GM19238 (cell line): ENCODE data around the gene IGLL1.
"Not testable (repeated sequence)": the region's sequence is repeated elsewhere in the genome, so short reads cannot be mapped to it uniquely, and the experiment has no call there.

Experiments used
- DNase-seq: peaks from one replicate; pipeline ENCODE4 v3.0.0; 2011; ENCODE audit warnings: low spot score; ENCODE audit not compliant: insufficient read length

IGLL1 gene

GRCh38 chr22:23579870-23580575 is at the start of gene IGLL1:
Gene IGLL1, minus strand, starts transcription at chr22:23580290. Its CDS starts 100 bp downstream, at chr22:23580190.
- no peak for DNase-seq

DNA sequence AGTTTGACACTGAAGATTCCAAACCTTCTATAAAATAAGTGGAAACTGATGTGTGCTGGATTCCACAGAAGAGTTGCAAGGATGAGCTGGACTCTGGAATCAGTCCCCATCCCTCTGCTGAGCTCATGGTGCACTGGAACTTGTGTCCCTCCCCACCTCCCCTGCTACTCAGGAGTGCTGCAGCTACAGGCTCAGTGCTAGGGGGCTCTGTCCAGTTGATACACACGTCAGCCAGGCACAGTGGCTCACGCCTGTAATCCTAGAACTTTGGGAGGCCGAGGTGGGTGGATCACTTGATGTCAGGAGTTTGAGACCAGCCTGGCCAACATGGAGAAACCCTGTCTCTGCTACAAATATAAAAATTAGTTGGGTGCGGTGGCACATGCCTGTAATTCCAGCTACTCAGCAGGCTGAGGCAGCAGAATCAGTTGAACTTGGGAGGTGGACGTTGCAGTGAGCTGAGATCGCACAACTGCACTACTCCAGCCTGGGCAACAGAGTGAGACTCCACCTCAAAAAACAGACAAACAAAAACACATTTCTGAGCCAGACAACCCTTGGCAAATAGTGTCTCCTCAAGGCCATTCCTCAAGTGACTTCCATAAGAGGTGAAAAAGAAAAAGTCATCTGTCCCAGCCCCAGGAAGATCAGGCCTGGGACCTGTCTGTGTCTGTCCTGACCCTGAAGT is 48.1 kb upstream of the IGLL1 start:
- not testable (repeated sequence) for DNase-seq

- not testable (repeated sequence) for DNase-seq
These were observed 47.4 kb upstream of the IGLL1 start for GRCh38 chr22:23627401-23628055.

DNA sequence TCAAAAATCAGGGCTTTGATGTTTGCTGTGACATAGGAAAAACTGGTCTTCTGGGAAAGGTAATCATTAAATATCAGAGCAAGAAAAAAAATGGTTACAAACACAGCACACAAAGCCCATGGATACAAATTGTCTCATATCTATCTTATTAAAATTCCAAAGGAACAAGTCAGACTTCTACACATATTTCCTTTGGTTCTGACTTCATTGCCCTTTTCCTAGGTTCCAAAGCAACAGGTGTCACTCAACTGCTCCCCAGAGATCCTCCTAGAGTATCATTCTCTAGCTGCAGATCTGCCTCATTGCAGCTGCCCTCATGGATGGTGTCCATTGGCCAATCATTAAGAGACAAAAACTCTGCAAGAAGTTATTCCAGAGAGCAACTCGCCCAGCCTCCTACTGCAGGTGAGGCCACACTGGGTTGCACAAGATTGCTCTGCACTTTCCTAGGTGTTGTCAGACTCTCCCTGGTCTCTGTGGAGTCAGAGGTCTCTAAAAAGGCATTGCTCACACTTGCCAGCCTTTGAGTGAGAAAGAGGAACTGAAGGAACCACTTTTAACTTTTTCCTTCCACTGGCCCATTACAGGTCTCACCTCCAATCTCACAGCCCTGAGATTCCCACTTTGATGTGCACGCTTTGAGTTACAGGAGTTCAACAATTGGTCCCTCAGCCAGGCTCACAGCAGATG is 46.3 kb upstream of the IGLL1 start:
- DNase-seq = no peak

DNA sequence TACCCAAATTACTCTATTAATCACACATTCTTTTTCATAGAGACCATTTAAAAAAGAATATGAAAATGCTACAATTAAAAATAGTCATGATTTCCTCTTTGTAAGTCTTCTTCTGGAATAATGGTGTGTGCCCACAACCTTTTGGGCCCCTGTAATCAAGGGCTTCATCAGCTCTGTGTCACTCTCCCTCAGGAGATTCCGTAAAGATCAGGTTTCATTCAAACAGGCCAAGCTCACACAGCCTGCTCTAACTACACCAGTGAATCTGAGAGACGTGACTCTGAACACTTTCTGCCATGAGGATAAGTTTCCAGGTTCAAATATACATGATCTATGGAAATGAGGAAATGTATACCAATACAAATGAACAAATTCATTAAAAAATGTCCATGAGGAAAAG is 42.5 kb upstream of the IGLL1 start:
- DNase-seq = no peak

GRCh38 chr22:23621916-23622315 is 41.8 kb upstream of the IGLL1 start:
- DNase-seq = not testable (repeated sequence)

GRCh38 chr22:23621082-23621780 is 41.1 kb upstream of the IGLL1 start:
- no peak for DNase-seq

- no peak for DNase-seq
These were observed 33.3 kb upstream of the IGLL1 start for GRCh38 chr22:23613193-23613972.

- DNase-seq = no peak
These were observed 30.1 kb upstream of the IGLL1 start for GRCh38 chr22:23609983-23610781.

DNA sequence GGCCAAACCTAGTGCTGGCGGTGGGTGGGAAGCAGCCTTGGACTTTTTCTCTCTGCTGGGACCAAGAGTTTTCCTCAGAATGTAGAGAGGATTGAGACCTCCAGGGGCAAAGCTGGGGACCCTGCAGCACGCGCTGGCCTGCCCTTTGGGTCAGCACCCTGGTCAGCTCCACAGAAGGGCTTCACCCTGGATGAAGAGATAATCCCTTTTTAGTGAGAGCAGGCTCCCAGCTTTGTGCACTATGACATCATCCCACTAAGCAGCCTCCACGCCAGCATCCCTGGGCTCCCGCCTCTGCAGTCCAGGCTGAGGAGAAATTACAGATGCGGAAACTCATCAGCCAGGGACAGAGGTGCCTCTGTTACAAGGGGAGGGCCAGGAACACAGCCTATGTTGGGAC is 28.5 kb upstream of the IGLL1 start:
- DNase-seq = no peak

DNA sequence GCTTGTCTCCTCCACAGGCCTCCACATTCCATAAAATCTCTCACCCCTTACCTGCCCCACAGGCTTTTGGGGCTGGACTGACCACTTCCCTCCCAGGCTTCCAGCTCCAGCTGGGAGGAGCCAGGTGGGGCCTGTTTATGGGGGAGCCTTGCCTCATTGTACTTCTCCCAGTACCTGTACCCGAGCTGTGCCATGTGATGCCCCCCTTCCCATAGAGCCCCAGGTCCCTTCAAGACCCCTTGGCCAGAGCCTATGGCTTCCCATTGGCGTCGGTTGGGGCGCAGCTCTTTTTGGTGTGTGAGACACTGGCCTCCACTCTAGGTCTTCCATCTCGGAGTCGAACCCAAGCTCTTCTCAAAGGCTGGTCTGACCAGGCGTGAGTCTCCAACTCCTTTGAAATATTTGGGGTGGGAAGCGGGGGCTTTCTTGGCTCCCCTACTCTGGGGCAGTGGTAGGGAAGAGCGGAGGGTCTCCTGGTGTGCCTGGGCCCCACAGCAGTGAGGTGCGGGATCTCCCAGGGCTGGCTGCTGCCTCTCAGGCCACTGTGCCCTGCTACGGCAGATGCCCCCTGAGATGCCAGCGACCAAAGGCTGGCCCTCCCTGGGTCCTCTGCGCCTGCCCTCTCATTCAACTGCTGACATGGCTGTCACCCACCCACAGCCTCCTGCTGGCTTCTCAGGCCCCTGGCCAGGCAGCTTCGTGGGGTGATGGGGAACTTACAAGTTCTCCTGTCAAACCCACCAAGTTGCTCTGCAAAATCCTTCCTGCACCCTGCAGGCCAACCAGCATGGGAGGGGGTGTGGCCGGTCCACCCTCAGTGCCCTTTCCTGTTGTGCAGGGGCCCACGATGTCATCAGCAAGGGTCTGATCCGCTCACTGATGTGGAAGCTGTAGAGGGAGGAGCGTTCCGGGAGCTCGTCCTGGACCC is 26.4 kb upstream of the IGLL1 start:
- DNase-seq = no peak

- no peak for DNase-seq
These were observed 25.0 kb upstream of the IGLL1 start for GRCh38 chr22:23604939-23605712.

DNA sequence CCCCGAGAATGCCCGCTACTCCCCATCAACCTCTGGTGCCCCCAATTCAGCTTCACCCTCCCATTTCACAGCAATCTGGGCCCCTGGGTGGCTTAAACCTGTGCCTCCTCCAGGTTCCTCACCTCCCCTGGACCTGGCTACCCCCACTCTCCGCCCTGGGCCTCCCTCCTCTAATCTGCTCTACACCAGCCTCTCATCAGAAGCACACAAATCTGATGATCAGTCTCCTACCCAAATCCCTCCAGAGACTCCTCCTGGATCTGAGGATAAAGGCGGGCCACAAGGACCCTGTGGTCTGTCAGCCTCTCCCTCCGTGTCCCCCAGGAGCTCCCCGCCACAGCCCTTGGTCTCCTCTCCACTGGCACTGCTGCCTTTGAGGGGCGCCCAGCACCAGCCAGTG is 23.2 kb upstream of the IGLL1 start:
- no peak for DNase-seq

- no peak for DNase-seq
These were observed 18.9 kb upstream of the IGLL1 start for GRCh38 chr22:23598805-23599518.

DNA sequence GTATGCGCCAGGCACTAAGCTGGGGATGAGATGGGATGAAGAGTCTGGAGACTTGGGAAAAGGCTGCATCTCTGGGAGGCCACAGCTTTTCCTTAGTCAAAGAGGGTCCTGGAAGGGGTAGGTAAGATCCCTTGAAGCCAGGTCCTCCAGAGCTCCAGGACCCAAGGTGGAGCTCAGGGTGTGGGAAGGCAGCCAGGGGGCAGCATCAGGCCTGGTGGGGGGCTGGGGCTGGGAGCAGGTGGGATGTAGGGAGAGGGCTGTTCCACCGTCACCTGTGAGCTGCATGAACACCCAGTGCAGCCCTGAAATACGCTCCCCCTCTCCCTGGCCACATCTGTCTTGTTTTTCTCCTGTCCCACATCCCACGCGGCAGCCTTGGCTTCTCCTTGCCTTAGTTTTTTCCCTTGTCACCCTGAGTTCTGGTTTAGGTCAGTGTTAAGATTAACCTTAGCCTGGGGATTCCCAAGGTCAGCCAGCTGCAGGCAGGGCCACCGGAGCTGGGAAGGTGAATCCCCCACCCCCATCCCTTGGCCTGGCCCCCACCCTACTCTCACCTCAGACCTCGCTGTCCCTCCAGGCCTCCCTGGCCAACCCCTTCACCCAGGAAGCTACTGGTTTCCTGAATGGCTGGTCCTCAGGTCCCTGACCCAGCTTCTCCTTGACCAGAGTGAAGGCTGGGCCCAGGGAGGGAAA is 17.6 kb upstream of the IGLL1 start:
- DNase-seq = not testable (repeated sequence)

GRCh38 chr22:23595904-23596303 is 15.8 kb upstream of the IGLL1 start:
- DNase-seq = not testable (repeated sequence)

DNA sequence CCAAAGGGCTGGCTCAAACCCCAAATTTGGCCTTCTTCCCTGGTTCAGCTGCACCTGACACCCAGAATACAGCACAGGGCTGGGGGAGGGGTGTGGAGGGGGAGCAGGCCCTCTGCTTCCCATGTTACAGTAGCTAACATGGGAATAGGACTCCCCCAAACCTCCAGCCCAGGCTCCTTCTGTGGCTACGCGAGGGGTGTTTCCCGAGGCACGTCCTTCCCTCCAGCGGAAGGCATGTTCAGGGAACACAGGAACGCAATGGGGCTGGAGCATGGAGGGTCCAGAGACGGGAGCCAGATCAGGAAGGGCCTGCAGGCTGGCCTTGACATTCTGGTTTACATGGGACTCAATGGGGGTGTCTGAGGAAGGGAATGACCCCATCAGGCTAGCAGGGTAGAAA is 11.8 kb upstream of the IGLL1 start:
- no peak for DNase-seq
